Mesenchymal stem cell (in vitro differentiated cells and primary cell): ENCODE results near the gene BRIP1.
"Not testable (repeated sequence)": the region's sequence is repeated elsewhere in the genome, so short reads cannot be mapped to it uniquely, and the experiment has no call there.

Experiments used
- DNase-seq: peaks from one replicate; pipeline ENCODE4 v3.0.0-alpha.2; 2013
- H2AFZ ChIP-seq: one replicate; pipeline ENCODE4 v1.6.1; 2013; ENCODE audit warnings: low read depth, mild to moderate bottlenecking, control low read depth, inconsistent platforms, low read length, moderate library complexity
- H2AK5ac ChIP-seq: 2 replicates; pipeline ENCODE4 v1.6.1; 2013; ENCODE audit warnings: low read length, moderate library complexity, mild to moderate bottlenecking, inconsistent platforms; ENCODE audit not compliant: severe bottlenecking
- H2BK120ac ChIP-seq: one replicate; pipeline ENCODE4 v1.6.1; 2013; ENCODE audit warnings: low read depth, mild to moderate bottlenecking, inconsistent platforms, low read length, moderate library complexity
- H2BK12ac ChIP-seq, 2 experiments: one replicate each; pipeline ENCODE4 v1.6.1; 2013; ENCODE audit warnings: inconsistent platforms in 2 of 2, low read length in 2 of 2, mild to moderate bottlenecking in 2 of 2, moderate library complexity in 2 of 2, control low read depth in 1 of 2
- H2BK15ac ChIP-seq: one replicate; pipeline ENCODE4 v1.6.1; 2013; ENCODE audit warnings: mild to moderate bottlenecking, low read depth, inconsistent platforms; ENCODE audit not compliant: poor library complexity, severe bottlenecking
- H2BK5ac ChIP-seq: 2 replicates; pipeline ENCODE4 v1.6.1; 2013; ENCODE audit warnings: low read depth, mild to moderate bottlenecking, low read length, control low read depth, inconsistent platforms; ENCODE audit not compliant: poor library complexity, severe bottlenecking
- H3K14ac ChIP-seq, 2 experiments: one replicate each; pipeline ENCODE4 v1.6.1; 2013; ENCODE audit warnings: inconsistent platforms in 2 of 2, low read length in 2 of 2, control low read depth in 1 of 2, mild to moderate bottlenecking in 1 of 2, moderate library complexity in 1 of 2
- H3K18ac ChIP-seq, 2 experiments: one replicate each; pipeline ENCODE4 v1.6.1; 2013; ENCODE audit warnings: inconsistent platforms in 2 of 2, low read length in 2 of 2, control low read depth in 1 of 2, low read depth in 1 of 2, mild to moderate bottlenecking in 1 of 2
- H3K23ac ChIP-seq, 2 experiments: one replicate each; pipeline ENCODE4 v1.6.1; 2013; ENCODE audit warnings: inconsistent platforms in 2 of 2, low read length in 2 of 2, mild to moderate bottlenecking in 2 of 2, moderate library complexity in 2 of 2, control low read depth in 1 of 2
- H3K27ac ChIP-seq: 2 replicates; pipeline ENCODE4 v1.5.1; 2013; ENCODE audit warnings: mild to moderate bottlenecking, moderate library complexity, low read length, control low read depth, inconsistent platforms; ENCODE audit not compliant: poor library complexity, severe bottlenecking
- H3K27me3 ChIP-seq, 2 experiments: 2 replicates each; pipeline versions ENCODE4 v1.6.1 to v1.7.0; 2013; ENCODE audit warnings: low read length in 2 of 2, mild to moderate bottlenecking in 2 of 2, moderate library complexity in 2 of 2, control low read depth in 1 of 2, inconsistent platforms in 1 of 2; ENCODE audit not compliant: control insufficient read depth in 1 of 2, insufficient read depth in 1 of 2
- H3K36me3 ChIP-seq, 2 experiments: 2 replicates each; pipeline versions ENCODE4 v1.6.1 to v1.7.0; 2013; ENCODE audit warnings: low read length in 2 of 2, control low read depth in 1 of 2, inconsistent platforms in 1 of 2, low read depth in 1 of 2, mild to moderate bottlenecking in 1 of 2; ENCODE audit not compliant: insufficient read depth in 2 of 2, control insufficient read depth in 1 of 2
- H3K4ac ChIP-seq, 2 experiments: one replicate each; pipeline ENCODE4 v1.6.1; 2013; ENCODE audit warnings: inconsistent platforms in 2 of 2, low read length in 2 of 2, mild to moderate bottlenecking in 2 of 2, moderate library complexity in 2 of 2, control low read depth in 1 of 2, low read depth in 1 of 2
- H3K4me1 ChIP-seq: 2 replicates; pipeline ENCODE4 v1.6.1; 2013; ENCODE audit warnings: low read depth, low read length, control low read depth; ENCODE audit not compliant: control insufficient read depth, insufficient read depth
- H3K4me2 ChIP-seq: 2 replicates; pipeline ENCODE4 v1.6.1; 2013; ENCODE audit warnings: low read length, mild to moderate bottlenecking, inconsistent platforms; ENCODE audit not compliant: poor library complexity, severe bottlenecking
- H3K4me3 ChIP-seq, 2 experiments: 2 replicates each; pipeline versions ENCODE4 v1.5.1 to v1.7.0; 2013; ENCODE audit warnings: low read length in 2 of 2, mild to moderate bottlenecking in 2 of 2, control low read depth in 1 of 2, low read depth in 1 of 2; ENCODE audit not compliant: insufficient read depth in 1 of 2
- H3K79me1 ChIP-seq: replicated peaks from 2 replicates; pipeline ENCODE4 v1.6.1; 2013; ENCODE audit warnings: mild to moderate bottlenecking, control low read depth, low read length, inconsistent platforms; ENCODE audit not compliant: poor library complexity, severe bottlenecking
- H3K9ac ChIP-seq: 2 replicates; pipeline ENCODE4 v1.7.0; 2013; ENCODE audit warnings: mild to moderate bottlenecking, low read length, moderate library complexity
- H3K9me3 ChIP-seq: 2 replicates; pipeline ENCODE4 v1.7.0; 2013; ENCODE audit warnings: mild to moderate bottlenecking, low read length; ENCODE audit not compliant: control insufficient read depth
- H4K8ac ChIP-seq: one replicate; pipeline ENCODE4 v1.6.1; 2013; ENCODE audit warnings: inconsistent platforms, mild to moderate bottlenecking, low read length, moderate library complexity
- H4K91ac ChIP-seq: one replicate; pipeline ENCODE4 v1.6.1; 2013; ENCODE audit warnings: mild to moderate bottlenecking, low read length, inconsistent platforms
- WGBS: methylation state at CpG from one replicate; pipeline ENCODE4 v1.1.7; 2013; ENCODE audit warnings: mixed read lengths; 5-methylcytosine and 5-hydroxymethylcytosine counted together

BRIP1 gene

GRCh38 chr17:61669522-61669921, 193.8 kb downstream of the BRIP1 start:
- H3K14ac ChIP-seq, result no peak overlapping the region
- H3K9me3 ChIP-seq, result no peaks in the 10 kb centered on the region
- DNase-seq, result no peak
- no peak overlapping the region for H2BK15ac ChIP-seq
- no peak overlapping the region for H2AFZ ChIP-seq
- no peak overlapping the region for H2AK5ac ChIP-seq
- H2BK5ac ChIP-seq, result no peak overlapping the region
- H3K4ac ChIP-seq, result no peak overlapping the region
- no peak overlapping the region for H2BK12ac ChIP-seq
- H4K91ac ChIP-seq, result no peak overlapping the region
- H3K36me3 ChIP-seq, result no peaks in the 10 kb centered on the region
- H4K8ac ChIP-seq, result no peak overlapping the region
- H3K79me1 ChIP-seq, result no peaks in the 10 kb centered on the region
- no peak overlapping the region for H3K4me2 ChIP-seq
- no peak overlapping the region for H3K23ac ChIP-seq
- no peak overlapping the region for H3K9ac ChIP-seq
- no peak overlapping the region for H3K4me3 ChIP-seq
- no peak overlapping the region for H3K18ac ChIP-seq
- no peaks in the 10 kb centered on the region for H3K27me3 ChIP-seq
- H3K4me1 ChIP-seq, result no peaks in the 10 kb centered on the region
- H3K27ac ChIP-seq, result no peak overlapping the region
- H2BK120ac ChIP-seq, result no peak overlapping the region

- Histone ChIP-seq H3K4me1 (no peaks in the 10 kb centered on the region), H2BK12ac (no peak overlapping the region), H2AFZ (no peak overlapping the region), H3K36me3 (no peaks in the 10 kb centered on the region), H4K8ac (no peak overlapping the region), H2BK120ac (no peak overlapping the region), H3K4me3 (no peak overlapping the region), H3K27me3 (no peaks in the 10 kb centered on the region), H4K91ac (no peak overlapping the region), H3K9ac (no peak overlapping the region), H2BK5ac (no peak overlapping the region), H3K4me2 (no peak overlapping the region), H2AK5ac (no peak overlapping the region), H2BK15ac (no peak overlapping the region), H3K79me1 (no peaks in the 10 kb centered on the region), H3K4ac (no peak overlapping the region), H3K18ac (no peak overlapping the region), H3K27ac (no peak overlapping the region), H3K14ac (no peak overlapping the region), H3K9me3 (no peaks in the 10 kb centered on the region), H3K23ac (no peak overlapping the region)
- DNase-seq, result no peak
- WGBS, result 100% methylated on average over 1 of the region's 3 CpGs
These were observed 194.8 kb downstream of the BRIP1 start for GRCh38 chr17:61668486-61668885.

DNA sequence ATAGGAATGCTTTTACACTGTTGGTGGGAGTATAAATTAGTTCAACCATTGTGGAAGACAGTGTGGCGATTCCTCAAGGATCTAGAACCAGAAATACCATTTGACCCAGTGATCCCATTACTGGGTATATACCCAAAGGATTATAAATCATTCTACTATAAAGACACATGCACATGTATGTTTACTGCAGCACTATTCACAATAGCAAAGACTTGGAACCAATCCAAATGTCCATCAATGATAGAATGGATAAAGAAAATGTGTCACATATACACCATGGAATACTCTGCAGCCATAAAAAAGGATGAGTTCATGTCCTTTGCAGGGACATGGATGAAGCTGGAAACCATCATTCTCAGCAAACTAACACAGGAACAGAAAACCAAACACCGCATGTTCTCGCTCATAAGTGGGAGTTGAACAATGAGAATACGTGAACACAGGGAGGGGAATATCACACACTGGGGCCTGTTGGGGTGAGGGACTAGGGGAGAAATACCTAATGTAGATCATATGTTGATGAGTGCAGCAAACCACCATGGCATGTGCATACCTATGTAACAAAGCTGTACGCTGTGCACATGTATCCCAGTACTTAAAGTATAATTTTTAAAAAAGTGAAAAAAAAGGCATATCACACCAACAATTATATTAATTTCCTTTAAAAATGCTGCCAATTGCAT, 196.8 kb downstream of the BRIP1 start:
- not testable (repeated sequence) for H3K14ac ChIP-seq, H4K91ac ChIP-seq, H3K9ac ChIP-seq, H3K9me3 ChIP-seq, H3K27me3 ChIP-seq, H3K18ac ChIP-seq, H3K36me3 ChIP-seq, H2AK5ac ChIP-seq, DNase-seq, H3K4me2 ChIP-seq, H2BK120ac ChIP-seq, H2BK5ac ChIP-seq, H3K4me1 ChIP-seq, H2BK12ac ChIP-seq, H3K4ac ChIP-seq, H3K27ac ChIP-seq, H3K4me3 ChIP-seq, H4K8ac ChIP-seq, H3K23ac ChIP-seq, H2BK15ac ChIP-seq, H3K79me1 ChIP-seq, H2AFZ ChIP-seq
- 99% methylated on average over 3 of the region's 5 CpGs for WGBS

DNA sequence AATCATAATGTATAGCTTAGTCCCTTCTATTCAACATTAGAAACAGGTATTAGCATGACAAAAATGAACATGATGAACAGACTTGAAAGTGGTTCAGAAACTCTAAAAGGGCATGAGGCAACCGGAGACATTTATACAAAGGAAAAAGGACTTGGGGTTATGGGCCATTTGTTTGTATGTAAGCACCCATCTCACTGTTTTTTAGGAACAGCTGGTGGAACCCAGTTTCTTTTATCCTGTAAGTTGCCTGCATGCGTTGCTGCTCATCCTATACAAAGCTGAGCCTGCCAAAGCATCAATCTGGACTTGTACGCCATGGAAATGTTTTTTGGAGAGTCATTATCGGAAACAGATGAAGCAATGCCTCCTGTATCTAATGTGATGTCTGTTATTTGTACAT, 200.0 kb downstream of the BRIP1 start:
- no peak overlapping the region for H2BK12ac ChIP-seq
- H3K23ac ChIP-seq, result no peak overlapping the region

More for the DNA sequence above, 200.0 kb downstream of the BRIP1 start:
- Histone ChIP-seq H3K79me1 (no peaks in the 10 kb centered on the region), H3K4me3 (no peak overlapping the region), H3K4ac (no peak overlapping the region), H2AFZ (no peak overlapping the region), H3K27ac (no peak overlapping the region), H3K4me2 (no peak overlapping the region), H2AK5ac (no peak overlapping the region), H3K4me1 (no peaks in the 10 kb centered on the region), H3K9ac (no peak overlapping the region), H3K18ac (no peak overlapping the region), H2BK120ac (no peak overlapping the region), H3K14ac (no peak overlapping the region), H2BK5ac (no peak overlapping the region), H3K36me3 (no peaks in the 10 kb centered on the region), H4K8ac (no peak overlapping the region), H4K91ac (no peak overlapping the region), H3K9me3 (no peaks in the 10 kb centered on the region), H3K27me3 (peaks cover 0 to 6% of the 10 kb centered on the region in 2 experiments), H2BK15ac (no peak overlapping the region)
- 92% methylated on average over 4 of the region's 4 CpGs for WGBS
- DNase-seq, result no peak
